A673 (cell line): ENCODE results near the gene LTBP4. TPM values are rescaled to one million over a fixed set of nuclear protein-coding genes. Genes with fewer than 3 reads are reported as not detected.

Experiments used
- BruUV-seq: library from RNA; stranded (reverse); fragments of 400-500 nt; replicated peaks from 2 replicates; lab custom pipeline; 2021; lab: Mats Ljungman, UMichigan
- CTCF ChIA-PET: fragments of 300-600 bp; sonication (Branson Sonifier 250); formaldehyde crosslinking; loops from one replicate; lab custom pipeline; 2022; ENCODE audit warnings: antibody characterized with exemption; lab: Charles Lee
- POLR2A ChIA-PET: fragments of 300-600 bp; sonication (Branson Sonifier 250); formaldehyde crosslinking; loops from one replicate; lab custom pipeline; 2022; ENCODE audit warnings: antibody characterized with exemption; ENCODE audit not compliant: low non-redundant PET; lab: Charles Lee
- DNase-seq: peaks from one replicate; pipeline ENCODE4 v3.0.0-alpha.2; 2015; ENCODE audit warnings: low spot score
- H3K27ac ChIP-seq: fragments of 200-600 bp; sonication (generic); 2 replicates; pipeline ENCODE4 v1.5.1; 2016; ENCODE audit warnings: mixed run types, low read depth, mild to moderate bottlenecking, mixed read lengths, antibody characterized with exemption, low read length; ENCODE audit not compliant: poor library complexity, severe bottlenecking
- H3K27me3 ChIP-seq: fragments of 200-600 bp; sonication (generic); replicated peaks from 2 replicates; pipeline ENCODE4 v1.6.1; 2017; ENCODE audit warnings: mixed run types, low read depth, mild to moderate bottlenecking, mixed read lengths, antibody characterized with exemption, low read length; ENCODE audit not compliant: insufficient read depth, poor library complexity
- H3K36me3 ChIP-seq: fragments of 200-600 bp; sonication (generic); 2 replicates; pipeline ENCODE4 v1.6.1; 2016; ENCODE audit warnings: mixed run types, mild to moderate bottlenecking, mixed read lengths, antibody characterized with exemption, low read length; ENCODE audit not compliant: insufficient read depth, poor library complexity, severe bottlenecking
- H3K4me1 ChIP-seq: fragments of 200-600 bp; sonication (generic); 2 replicates; pipeline ENCODE4 v1.6.1; 2017; ENCODE audit warnings: mixed run types, mild to moderate bottlenecking, mixed read lengths, antibody characterized with exemption, low read length; ENCODE audit not compliant: insufficient read depth, poor library complexity, severe bottlenecking
- H3K4me3 ChIP-seq: fragments of 200-600 bp; sonication (generic); 2 replicates; pipeline ENCODE4 v1.5.1; 2016; ENCODE audit warnings: low read depth, mixed run types, mild to moderate bottlenecking, mixed read lengths, low read length; ENCODE audit not compliant: poor library complexity, severe bottlenecking
- H3K9me3 ChIP-seq: fragments of 200-600 bp; sonication (generic); 2 replicates; pipeline ENCODE4 v1.6.1; 2016; ENCODE audit warnings: mixed run types, low read depth, mild to moderate bottlenecking, mixed read lengths, antibody characterized with exemption, low read length; ENCODE audit not compliant: poor library complexity, severe bottlenecking
- EZH2 ChIP-seq: fragments of 200-600 bp; sonication (generic); IDR thresholded peaks from 2 replicates; pipeline ENCODE4 v1.6.1; 2017; ENCODE audit warnings: borderline replicate concordance, low read depth, mild to moderate bottlenecking, mixed read lengths, antibody characterized with exemption, low read length; ENCODE audit not compliant: poor library complexity, severe bottlenecking
- intact Hi-C: fragments of 100-400 bp; cut with micrococcal nuclease; formaldehyde crosslinking; loops from one replicate; pipeline ENCODE4 v1.10.0; 2022; ENCODE audit not compliant: unreplicated experiment
- total RNA-seq: library from RNA; stranded (reverse); gene quantifications from 2 replicates; pipeline ENCODE4 v1.2.3, GENCODE V29; 2021
- TF ChIP-seq, protein P1 (sequence below): fragments of 300-800, 200-600 bp; sonication (generic); conservative IDR thresholded peaks from 2 replicates; pipeline ENCODE4 v1.5.1; 2017; ENCODE audit warnings: low read depth, mild to moderate bottlenecking, antibody characterized with exemption, low read length, moderate library complexity, mixed read lengths

LTBP4 gene
- total RNA-seq, 1 experiment from 2014 or later = 139 TPM

DNA sequence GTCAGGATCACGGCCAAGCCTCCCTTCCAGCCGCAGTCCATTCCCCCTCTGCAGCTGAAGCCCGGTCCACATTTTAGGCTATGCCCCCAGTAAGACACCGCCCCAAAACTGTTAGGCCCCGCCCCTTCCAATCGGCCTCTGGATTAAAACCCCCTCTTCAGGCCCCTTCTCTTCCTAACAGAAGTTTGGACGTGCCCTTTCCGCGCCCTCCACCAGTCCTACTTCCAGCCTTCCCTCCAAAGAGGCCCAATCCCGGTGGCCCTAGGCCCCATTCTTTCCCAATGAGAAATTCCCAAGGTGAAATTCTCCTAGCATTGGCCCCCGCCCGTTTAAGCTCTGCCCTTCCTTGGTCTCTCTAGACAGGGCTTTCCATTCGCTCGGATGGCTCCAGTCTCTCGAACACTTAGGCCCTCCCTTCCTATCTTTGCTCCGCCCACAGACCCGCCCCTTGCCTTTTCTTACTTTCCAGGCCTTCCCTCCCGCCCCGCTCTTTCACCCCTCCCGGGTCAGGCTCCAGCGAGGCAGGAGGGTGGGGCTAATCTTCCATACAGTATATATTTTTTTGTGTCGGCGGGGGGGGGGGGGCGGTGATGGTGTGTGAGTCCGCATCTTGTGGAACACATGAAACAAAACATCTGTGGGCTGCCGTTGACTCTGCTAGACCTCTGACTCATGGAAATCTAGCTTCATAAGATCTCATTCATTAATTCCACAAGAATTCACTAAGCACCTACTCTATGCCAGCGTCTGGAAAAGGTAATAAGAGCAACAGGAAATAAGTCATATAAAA, 13.6 kb downstream of the LTBP4 start:
- intact Hi-C loops = loop anchor here (1.0 kb wide), 1 partner anchor 11 kb away; no protein-coding TSS in a partner anchor
- CTCF ChIA-PET = interaction anchor here (0.6 to 3.1 kb wide), 8 partner anchors 9 to 568 kb away, joined by 3 to 15 read pairs (median 4); partner anchors contain the start of gene LTBP4

DNA sequence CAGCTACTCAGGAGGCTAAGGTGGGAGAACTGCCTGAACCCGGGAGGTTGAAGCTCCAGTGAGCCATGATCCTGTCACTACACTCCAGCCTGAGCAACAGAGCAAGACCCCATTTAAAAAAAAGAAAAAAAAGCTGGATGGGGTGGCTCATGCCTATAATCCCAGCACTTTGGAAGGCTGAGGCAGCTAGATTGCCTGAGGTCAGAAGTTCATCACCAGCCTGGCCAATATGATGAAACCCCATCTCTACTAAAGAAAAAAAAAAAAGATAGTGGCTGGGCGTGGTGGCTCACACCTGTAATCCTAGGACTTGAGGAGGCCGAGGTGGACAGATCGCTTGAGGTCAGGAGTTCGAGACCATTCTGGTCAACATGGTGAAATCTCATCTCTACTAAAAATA, 15.0 kb downstream of the LTBP4 start:
- ChIA-PET POLR2A (no interaction called here), CTCF (no interaction called here)
- intact Hi-C loops = no loop called here
- TF ChIP-seq EZH2 = no peak
- TF ChIP-seq, protein P1, sequence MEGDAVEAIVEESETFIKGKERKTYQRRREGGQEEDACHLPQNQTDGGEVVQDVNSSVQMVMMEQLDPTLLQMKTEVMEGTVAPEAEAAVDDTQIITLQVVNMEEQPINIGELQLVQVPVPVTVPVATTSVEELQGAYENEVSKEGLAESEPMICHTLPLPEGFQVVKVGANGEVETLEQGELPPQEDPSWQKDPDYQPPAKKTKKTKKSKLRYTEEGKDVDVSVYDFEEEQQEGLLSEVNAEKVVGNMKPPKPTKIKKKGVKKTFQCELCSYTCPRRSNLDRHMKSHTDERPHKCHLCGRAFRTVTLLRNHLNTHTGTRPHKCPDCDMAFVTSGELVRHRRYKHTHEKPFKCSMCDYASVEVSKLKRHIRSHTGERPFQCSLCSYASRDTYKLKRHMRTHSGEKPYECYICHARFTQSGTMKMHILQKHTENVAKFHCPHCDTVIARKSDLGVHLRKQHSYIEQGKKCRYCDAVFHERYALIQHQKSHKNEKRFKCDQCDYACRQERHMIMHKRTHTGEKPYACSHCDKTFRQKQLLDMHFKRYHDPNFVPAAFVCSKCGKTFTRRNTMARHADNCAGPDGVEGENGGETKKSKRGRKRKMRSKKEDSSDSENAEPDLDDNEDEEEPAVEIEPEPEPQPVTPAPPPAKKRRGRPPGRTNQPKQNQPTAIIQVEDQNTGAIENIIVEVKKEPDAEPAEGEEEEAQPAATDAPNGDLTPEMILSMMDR = no peak
- peak overlapping the region; percentile 94 for H3K27ac ChIP-seq
- DNase-seq = no peak
- H3K9me3 ChIP-seq = no peaks in the 10 kb centered on the region
- peaks cover 46% of the 10 kb centered on the region for H3K36me3 ChIP-seq
- no peaks in the 10 kb centered on the region for H3K27me3 ChIP-seq
- peaks cover 21% of the 10 kb centered on the region for H3K4me1 ChIP-seq
- no TSS peak for BruUV-seq
- no peak overlapping the region for H3K4me3 ChIP-seq

More for the DNA sequence above, 13.6 kb downstream of the LTBP4 start:
- Histone ChIP-seq H3K4me1 (peaks cover 25% of the 10 kb centered on the region), H3K36me3 (peaks cover 38% of the 10 kb centered on the region), H3K27ac (peak overlapping the region; percentile 94), H3K27me3 (no peaks in the 10 kb centered on the region), H3K4me3 (peak overlapping the region; percentile 80), H3K9me3 (no peaks in the 10 kb centered on the region)
- POLR2A ChIA-PET = no interaction called here
- TF ChIP-seq, protein P1 = no peak
- no peak for TF ChIP-seq EZH2
- peak; percentile 97 for DNase-seq
- BruUV-seq = no TSS peak

DNA sequence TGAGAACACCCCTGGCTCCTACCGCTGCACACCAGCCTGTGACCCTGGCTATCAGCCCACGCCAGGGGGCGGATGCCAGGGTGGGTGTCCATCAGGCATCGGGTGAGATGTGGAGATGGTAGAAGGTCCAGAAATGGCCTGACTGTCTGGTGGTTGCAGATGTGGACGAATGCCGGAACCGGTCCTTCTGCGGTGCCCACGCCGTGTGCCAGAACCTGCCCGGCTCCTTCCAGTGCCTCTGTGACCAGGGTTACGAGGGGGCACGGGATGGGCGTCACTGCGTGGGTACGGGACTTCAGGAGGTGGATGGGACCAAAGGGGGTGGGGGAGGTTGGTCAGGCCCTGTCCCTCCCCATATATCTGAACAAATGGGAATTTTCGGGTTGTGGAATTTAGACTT, 15.8 kb downstream of the LTBP4 start:
- TF ChIP-seq, protein P1 = no peak
- TF ChIP-seq EZH2 = no peak
- H3K9me3 ChIP-seq = no peaks in the 10 kb centered on the region
- peaks cover 54% of the 10 kb centered on the region for H3K36me3 ChIP-seq
- ChIA-PET CTCF (no interaction called here), POLR2A (no interaction called here)
- BruUV-seq = no TSS peak
- DNase-seq = no peak
- no peak overlapping the region for H3K4me3 ChIP-seq
- H3K27ac ChIP-seq = no peak overlapping the region
- peaks cover 21% of the 10 kb centered on the region for H3K4me1 ChIP-seq
- intact Hi-C loops = no loop called here
- no peaks in the 10 kb centered on the region for H3K27me3 ChIP-seq
